Dendritic cell treated with granulocyte-macrophage colony-stimulating factor and Interleukin-4, amounts not matched to agents 40 ng/mL and 50 ng/mL, for 4 days (primary cell): ENCODE data around the gene PNRC2.

Experiments
- H3K27ac Mint-ChIP-seq: one replicate; pipeline ENCODE4 v1.8.0; 2022; ENCODE audit warnings: mild to moderate bottlenecking, mixed read lengths
- H3K27me3 Mint-ChIP-seq: one replicate; pipeline ENCODE4 v1.8.0; 2022; ENCODE audit warnings: mild to moderate bottlenecking, mixed read lengths
- H3K36me3 Mint-ChIP-seq: one replicate; pipeline ENCODE4 v1.8.0; 2022; ENCODE audit warnings: low read depth, mixed read lengths
- H3K4me1 Mint-ChIP-seq: one replicate; pipeline ENCODE4 v1.8.0; 2022; ENCODE audit warnings: low read depth, mixed read lengths
- H3K4me3 Mint-ChIP-seq: one replicate; pipeline ENCODE4 v1.8.0; 2022; ENCODE audit warnings: mild to moderate bottlenecking, moderate library complexity, mixed read lengths
- H3K9me3 Mint-ChIP-seq: one replicate; pipeline ENCODE4 v1.8.0; 2022; ENCODE audit warnings: mixed read lengths
- intact Hi-C: fragments of 100-400 bp; cut with micrococcal nuclease; formaldehyde crosslinking; loops from one replicate; pipeline ENCODE4 v1.15.0; 2022

Gene PNRC2, protein sequence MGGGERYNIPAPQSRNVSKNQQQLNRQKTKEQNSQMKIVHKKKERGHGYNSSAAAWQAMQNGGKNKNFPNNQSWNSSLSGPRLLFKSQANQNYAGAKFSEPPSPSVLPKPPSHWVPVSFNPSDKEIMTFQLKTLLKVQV

DNA sequence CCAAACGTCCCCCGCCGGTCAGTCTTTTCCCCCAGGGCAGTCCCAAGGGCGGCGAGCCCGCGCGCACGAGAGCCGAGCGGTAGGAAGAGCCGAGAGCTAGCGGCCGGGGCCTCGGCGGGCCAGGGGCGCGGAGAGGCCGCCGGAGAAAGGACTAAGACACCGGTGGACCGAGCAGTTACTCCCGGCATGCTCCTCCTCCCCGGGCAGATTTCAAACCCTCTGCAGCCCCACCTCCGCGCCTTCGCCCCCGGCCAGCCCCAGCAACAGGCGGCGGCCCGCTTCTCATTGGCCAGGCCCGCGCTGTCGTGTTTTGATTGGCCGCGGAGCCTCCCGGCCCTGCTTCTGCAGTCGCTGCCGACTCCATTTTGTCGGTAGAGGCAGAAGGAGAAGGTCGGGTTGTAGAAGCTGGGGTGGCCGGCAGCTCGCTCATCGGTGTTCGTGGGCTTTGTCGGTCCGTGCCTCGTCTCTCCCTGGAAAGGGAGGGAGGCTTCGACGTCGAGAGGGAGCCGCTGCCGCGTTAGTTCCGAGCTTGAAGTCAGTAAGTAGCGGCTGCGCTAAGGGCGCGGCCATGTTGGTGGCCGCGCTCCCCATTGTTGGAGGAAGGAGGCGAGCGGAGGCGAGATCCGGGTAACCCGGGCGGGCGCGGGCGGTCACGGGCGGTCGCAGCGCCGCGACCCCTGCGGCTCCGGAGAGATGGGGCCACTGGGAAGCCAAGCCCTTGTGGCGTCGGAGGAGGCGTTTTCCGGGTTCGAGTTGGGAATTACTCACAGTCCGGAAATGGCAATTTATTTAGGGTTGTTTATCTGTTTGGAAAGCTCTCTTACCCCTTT, at the start of gene PNRC2:
PNRC2 (plus strand) TSS at position 368 of the 830 bp plus-strand sequence. CDS start 1,630 bp downstream, outside the sequence.
- Mint-ChIP-seq H3K9me3 (no peaks in the 10 kb centered on the region), H3K36me3 (peaks cover 56% of the 10 kb centered on the region), H3K4me3 (peak within 1 kb of the TSS; percentile 98), H3K27ac (peak within 1 kb of the TSS; percentile 99), H3K4me1 (peaks cover 44% of the 10 kb centered on the region), H3K27me3 (no peaks in the 10 kb centered on the region)
- intact Hi-C loops, result loop anchor here (1.0 to 10.0 kb wide), 3 partner anchors 21 to 155 kb away; partner anchors contain the start of genes GALE and SRSF10

DNA sequence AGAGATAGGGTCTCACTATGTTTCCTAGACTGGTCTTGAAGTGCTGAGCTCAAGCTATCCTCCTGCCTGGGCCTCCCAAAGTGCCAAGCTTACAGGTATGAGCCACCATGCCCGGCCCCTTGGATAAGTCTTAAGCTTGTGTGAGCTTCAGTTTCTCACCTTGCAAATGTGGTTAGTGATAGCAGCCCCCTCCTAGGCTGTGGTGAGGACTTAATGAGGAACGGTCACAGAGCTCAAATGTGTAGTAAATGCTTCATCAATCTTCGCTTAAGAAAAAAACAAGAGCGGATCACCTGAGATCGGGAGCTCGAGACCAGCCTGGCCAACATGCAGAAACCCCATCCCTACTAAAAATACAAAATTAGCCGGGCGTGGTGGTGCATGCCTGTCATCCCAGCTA, 49.5 kb upstream of the PNRC2 start:
- Mint-ChIP-seq H3K9me3 (no peaks in the 10 kb centered on the region), H3K27me3 (peaks cover 2% of the 10 kb centered on the region), H3K27ac (no peak overlapping the region), H3K4me1 (peaks cover 72% of the 10 kb centered on the region), H3K4me3 (no peak overlapping the region), H3K36me3 (no peaks in the 10 kb centered on the region)
- intact Hi-C loops, result no loop called here

DNA sequence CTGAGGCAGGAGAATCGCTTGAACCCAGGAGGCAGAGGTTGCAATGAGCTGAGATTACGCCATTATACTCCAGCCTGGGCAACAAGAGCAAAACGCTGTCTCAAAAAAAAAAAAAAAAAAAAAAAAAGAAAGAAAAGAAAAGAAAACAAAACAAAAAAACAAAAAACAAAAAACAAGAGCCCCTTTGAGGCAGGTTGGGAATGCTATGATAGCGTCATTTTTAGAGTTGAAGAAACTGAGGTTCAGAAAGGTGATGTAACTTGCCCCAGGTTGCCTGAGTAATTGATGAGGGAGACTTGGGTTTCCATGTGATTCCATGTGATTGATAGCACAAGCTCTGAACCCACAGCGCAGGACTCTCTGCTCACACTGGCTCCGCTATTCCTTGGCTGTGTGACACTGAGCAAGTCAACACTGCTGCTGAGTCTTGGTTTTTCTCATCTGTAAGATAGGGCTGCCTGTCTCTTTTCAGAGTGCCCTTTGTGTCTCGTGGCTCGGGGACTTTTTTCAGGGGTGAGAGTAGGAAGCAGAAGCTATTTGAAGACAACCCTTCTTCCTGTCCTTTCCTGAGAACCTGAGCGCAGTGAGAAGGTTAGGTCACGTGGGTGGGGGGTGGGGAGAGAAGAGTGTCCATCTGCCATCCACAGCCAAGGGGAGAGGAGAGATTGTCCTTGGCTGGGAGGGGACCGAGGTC, 48.9 kb upstream of the PNRC2 start:
- H3K4me1 Mint-ChIP-seq, result peaks cover 72% of the 10 kb centered on the region
- no peaks in the 10 kb centered on the region for H3K27me3 Mint-ChIP-seq
- H3K27ac Mint-ChIP-seq, result peak overlapping the region; percentile 39
- intact Hi-C loops, result no loop called here
- no peaks in the 10 kb centered on the region for H3K9me3 Mint-ChIP-seq
- H3K36me3 Mint-ChIP-seq, result no peaks in the 10 kb centered on the region
- H3K4me3 Mint-ChIP-seq, result no peak overlapping the region

DNA sequence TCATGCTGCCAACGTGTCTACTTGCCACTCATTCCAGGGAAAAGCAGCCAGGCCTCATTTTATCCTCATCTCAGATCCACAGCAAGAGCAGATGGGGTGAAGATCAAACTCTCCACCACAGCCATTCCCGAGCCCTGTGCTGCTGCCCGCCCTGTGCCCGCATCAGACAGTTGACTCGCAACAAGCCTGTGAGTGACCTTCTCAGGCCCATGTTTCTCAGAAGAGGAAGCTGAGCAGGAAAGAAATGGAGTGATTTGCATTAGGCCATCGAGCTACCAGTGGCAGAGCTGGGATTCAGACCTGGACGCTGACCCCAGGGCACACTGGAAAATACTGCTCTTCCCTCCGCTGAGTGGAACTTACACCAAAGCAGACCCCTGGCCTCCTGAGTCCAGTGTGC, 47.7 kb upstream of the PNRC2 start:
- Mint-ChIP-seq H3K36me3 (no peaks in the 10 kb centered on the region), H3K4me3 (no peak overlapping the region), H3K4me1 (peaks cover 79% of the 10 kb centered on the region), H3K27me3 (no peaks in the 10 kb centered on the region), H3K9me3 (no peaks in the 10 kb centered on the region), H3K27ac (peak overlapping the region; percentile 48)
- intact Hi-C loops, result no loop called here

DNA sequence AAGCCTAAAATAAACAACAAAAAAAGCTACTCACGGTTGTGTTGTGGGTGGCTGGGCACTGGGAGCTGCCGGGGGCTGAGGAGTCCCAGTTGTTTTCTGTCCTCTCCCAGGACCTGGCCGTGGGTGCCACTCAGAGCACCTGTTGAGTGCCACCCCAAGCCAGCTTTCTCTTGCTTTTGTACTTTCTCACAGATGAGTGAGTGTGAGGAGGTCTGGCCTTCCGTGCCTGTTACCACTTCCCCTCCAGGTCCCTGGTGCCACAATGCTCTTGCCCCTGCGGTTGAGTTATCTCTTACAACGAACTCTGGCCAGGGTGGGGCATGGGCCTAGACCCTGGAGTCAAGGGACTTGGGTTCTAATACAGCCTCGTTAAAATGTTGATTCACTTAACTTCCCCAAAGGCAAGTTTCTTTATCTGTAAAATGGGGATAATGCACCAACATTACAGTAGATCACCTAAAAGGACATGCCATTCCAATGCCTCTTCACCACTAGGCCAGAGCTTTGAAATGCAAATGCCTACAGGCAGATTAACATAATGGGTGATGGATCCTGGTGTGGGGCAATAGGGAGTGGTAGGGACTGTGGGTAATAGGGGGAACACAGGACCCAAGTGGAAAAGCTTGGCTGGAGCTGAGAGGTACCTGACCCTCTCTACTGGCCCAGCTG, 46.3 kb upstream of the PNRC2 start, which contains the start of gene CNR2:
CNR2 (minus strand) TSS at position 151 of the 669 bp plus-strand sequence. CDS start 37,745 bp downstream, outside the sequence.
- Mint-ChIP-seq H3K27ac (peak within 1 kb of the TSS; percentile 48), H3K4me1 (peaks cover 81% of the 10 kb centered on the region)

DNA sequence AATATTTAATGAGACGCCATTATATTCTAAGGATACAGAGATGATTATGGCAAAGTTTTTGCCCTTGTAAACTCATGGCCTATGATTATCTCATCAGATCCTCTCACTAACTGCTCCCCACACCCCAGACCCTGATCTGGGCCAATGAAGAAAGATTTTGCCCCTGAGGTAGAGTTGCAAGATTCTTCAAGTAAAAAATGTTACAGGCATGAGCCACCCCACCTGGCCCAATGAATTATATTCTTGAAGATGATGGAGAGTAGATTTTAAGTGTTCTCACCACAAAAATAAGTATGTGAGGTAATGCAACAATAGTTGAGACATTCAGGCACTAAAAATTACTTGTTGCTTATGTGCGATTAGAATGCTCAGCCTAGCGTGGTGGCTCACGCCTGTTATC, 44.7 kb upstream of the PNRC2 start:
- no peak overlapping the region for H3K4me3 Mint-ChIP-seq
- H3K27ac Mint-ChIP-seq, result no peak overlapping the region
- intact Hi-C loops, result no loop called here
- H3K4me1 Mint-ChIP-seq, result peaks cover 69% of the 10 kb centered on the region
- no peaks in the 10 kb centered on the region for H3K36me3 Mint-ChIP-seq
- no peaks in the 10 kb centered on the region for H3K9me3 Mint-ChIP-seq
- H3K27me3 Mint-ChIP-seq, result no peaks in the 10 kb centered on the region

More for the DNA sequence above, 46.3 kb upstream of the PNRC2 start, which contains the start of gene CNR2:
- H3K4me3 Mint-ChIP-seq, result no peak within 1 kb of the TSS
- no peaks in the 10 kb centered on the region for H3K36me3 Mint-ChIP-seq
- intact Hi-C loops, result no loop called here
- H3K9me3 Mint-ChIP-seq, result no peaks in the 10 kb centered on the region
- H3K27me3 Mint-ChIP-seq, result no peaks in the 10 kb centered on the region

DNA sequence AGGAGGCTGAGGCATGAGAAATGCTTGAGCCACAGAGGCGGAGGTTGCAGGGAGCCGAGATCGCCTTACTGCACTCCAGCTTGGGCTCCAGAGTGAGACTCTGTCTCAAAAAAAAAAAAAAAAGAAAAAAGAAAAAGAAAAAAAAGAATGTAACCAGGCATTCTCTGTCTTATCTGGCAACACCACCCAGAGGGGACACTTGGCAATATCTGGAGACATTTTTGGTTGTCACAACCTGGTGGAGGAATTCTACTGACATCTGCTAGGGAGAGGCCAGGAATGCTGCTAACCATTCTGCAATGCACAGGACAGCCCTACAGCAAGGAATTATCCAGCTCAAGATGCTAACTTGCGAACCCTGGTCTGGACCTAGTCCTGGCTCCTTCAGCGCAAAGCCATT, 44.2 kb upstream of the PNRC2 start:
- H3K4me3 Mint-ChIP-seq, result no peak overlapping the region
- intact Hi-C loops, result no loop called here

DNA sequence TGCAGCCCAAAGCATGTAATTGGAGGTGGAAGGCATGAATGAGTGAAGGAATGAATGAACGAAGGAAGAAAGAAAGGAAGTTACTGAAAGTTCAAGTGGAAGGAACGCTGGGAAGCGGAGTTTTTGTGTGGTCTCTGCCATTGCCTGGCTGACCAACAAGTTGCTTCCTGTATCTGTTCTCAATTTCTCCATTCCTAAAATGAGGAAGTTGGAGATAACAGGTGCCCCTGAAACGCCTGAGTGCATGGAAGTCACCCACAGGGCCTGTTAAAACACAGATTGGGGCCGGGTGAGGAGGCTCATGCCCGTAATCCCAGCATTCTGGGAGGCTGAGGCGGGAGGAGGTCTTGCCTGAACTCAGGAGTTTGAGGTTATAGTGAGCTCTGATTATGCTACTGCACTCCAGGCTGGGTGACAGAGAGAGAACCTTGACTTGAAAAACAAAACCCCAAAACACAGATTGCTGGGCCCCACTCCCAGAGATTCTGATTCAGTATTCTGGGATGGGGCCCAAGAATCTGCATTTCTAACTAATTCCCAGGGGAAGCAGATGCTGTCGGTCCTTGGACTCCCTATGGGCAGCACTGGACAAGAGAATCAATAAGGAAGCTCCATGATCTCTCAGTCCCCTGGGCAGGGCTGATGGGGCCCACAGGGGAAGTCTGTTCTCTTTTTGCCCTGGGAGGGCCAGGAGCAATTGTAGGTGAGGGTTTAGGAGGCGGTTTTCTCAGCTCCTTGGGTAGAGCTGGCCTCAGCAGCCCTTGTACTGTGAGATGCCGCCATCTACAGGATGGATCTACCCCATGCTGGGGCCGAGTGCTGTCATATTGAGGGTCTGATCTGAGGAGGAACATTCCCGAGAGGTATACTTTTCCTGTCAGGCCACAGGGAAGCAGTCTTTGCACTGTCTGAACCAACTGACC, 43.2 kb upstream of the PNRC2 start:
- H3K4me3 Mint-ChIP-seq, result no peak overlapping the region
- H3K4me1 Mint-ChIP-seq, result peaks cover 59% of the 10 kb centered on the region
- no peaks in the 10 kb centered on the region for H3K27me3 Mint-ChIP-seq
- intact Hi-C loops, result loop anchor here (1.0 kb wide), 3 partner anchors 48 to 144 kb away; partner anchors contain the start of gene FUCA1
- no peaks in the 10 kb centered on the region for H3K36me3 Mint-ChIP-seq
- H3K9me3 Mint-ChIP-seq, result no peaks in the 10 kb centered on the region
- H3K27ac Mint-ChIP-seq, result peak overlapping the region; percentile 71

More for the DNA sequence above, 44.2 kb upstream of the PNRC2 start:
- no peaks in the 10 kb centered on the region for H3K27me3 Mint-ChIP-seq
- no peaks in the 10 kb centered on the region for H3K36me3 Mint-ChIP-seq
- peaks cover 68% of the 10 kb centered on the region for H3K4me1 Mint-ChIP-seq
- no peaks in the 10 kb centered on the region for H3K9me3 Mint-ChIP-seq
- peak overlapping the region; percentile 71 for H3K27ac Mint-ChIP-seq

DNA sequence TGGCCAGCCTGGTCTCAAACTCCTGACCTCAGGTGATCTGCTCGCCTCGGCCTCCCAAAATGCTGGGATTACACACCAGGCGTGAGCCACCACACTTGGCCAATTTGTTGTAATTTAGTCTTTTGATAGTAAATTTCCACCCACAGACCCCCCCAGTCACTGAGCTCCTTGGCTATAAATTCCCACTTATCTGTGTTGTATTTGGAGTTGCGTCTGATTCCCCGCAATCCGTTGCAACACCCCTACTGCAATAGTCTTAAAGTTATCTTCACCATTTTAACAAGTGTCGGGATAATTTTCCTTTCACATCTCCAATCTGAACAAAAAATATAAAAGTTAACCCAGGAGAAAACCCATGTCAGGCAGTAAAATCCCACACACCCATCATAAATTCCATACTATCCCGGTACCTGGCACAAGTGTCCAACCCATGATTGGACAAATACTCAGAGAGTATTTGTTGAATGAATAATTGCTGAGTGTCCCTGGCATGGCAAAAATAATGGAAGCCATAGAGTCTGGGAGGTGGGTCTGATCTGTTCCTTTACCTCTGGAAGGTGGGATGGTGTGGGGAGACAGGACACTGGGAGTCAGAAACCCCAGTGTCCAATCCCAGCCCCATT, 37.2 kb upstream of the PNRC2 start:
- Mint-ChIP-seq H3K9me3 (no peaks in the 10 kb centered on the region), H3K27me3 (no peaks in the 10 kb centered on the region), H3K36me3 (no peaks in the 10 kb centered on the region), H3K4me3 (no peak overlapping the region), H3K27ac (no peak overlapping the region), H3K4me1 (peaks cover 12% of the 10 kb centered on the region)
- intact Hi-C loops, result no loop called here

DNA sequence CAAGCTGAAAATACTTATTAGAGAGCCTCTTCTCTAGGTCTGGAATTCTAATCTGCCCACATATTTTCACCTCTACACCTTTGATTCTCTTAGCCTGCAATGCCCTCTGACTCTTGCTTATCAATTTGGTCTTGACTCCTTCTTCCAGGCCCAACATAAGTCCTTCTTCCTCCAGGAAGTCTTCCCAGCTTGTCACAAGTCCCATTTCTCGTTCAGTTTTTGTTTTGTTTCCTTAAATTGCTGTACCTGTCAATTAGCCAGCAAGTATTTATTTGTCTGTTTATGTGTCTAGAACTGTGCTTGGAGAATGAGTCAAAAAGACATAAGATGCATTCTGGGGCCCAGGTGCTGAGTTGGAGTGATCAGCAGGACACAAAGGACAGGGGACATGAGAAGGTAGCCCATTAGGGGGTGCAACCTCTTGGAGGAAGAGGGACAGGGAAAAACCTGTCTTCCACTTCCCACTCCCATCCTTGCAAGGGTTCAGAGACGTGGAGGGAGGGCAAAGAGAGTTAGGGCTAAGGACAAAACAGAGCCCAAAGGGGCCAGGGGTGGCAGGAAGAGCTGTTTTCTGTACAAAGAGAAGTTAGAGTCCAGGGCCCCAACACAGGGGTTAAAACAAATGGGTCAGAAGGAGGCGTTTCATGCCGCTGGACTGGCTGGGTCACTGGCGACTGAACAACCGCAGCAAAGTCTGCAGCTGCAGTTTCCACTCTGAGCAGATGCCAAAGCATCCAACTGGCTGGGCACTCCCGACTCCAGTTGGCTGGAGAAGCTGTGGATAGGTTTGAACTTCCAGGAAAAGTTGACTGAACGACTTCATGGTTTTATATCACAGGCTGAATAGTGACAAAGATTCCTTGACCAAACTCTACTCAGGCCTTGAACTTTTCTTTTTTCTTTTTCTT, 35.8 kb upstream of the PNRC2 start:
- H3K4me3 Mint-ChIP-seq, result no peak overlapping the region
- intact Hi-C loops, result no loop called here
- H3K27ac Mint-ChIP-seq, result no peak overlapping the region

DNA sequence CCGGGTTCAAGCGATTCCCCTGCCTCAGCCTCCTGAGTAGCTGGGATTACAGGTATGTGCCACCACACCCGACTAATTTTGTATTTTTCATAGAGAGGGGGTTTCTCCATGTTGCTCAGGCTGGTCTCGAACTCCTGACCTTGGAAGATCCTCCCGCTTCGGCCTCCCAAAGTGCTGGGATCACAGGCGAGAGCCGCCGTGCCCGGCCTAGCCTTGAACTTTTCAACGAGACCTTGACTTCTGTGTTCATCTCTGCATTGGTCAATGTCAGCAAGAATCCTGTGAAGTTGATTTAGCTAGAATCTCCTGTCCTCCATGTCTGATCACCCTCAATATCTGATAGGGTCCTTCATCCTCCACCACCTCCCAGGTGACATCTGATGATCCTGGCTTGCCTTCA, 35.0 kb upstream of the PNRC2 start:
- Mint-ChIP-seq H3K27ac (peak overlapping the region; percentile 2), H3K36me3 (no peaks in the 10 kb centered on the region), H3K27me3 (no peaks in the 10 kb centered on the region), H3K9me3 (no peaks in the 10 kb centered on the region), H3K4me1 (peaks cover 11% of the 10 kb centered on the region), H3K4me3 (no peak overlapping the region)
- intact Hi-C loops, result no loop called here

More for the DNA sequence above, 35.8 kb upstream of the PNRC2 start:
- H3K4me1 Mint-ChIP-seq, result peaks cover 12% of the 10 kb centered on the region
- H3K9me3 Mint-ChIP-seq, result no peaks in the 10 kb centered on the region
- no peaks in the 10 kb centered on the region for H3K27me3 Mint-ChIP-seq
- no peaks in the 10 kb centered on the region for H3K36me3 Mint-ChIP-seq

DNA sequence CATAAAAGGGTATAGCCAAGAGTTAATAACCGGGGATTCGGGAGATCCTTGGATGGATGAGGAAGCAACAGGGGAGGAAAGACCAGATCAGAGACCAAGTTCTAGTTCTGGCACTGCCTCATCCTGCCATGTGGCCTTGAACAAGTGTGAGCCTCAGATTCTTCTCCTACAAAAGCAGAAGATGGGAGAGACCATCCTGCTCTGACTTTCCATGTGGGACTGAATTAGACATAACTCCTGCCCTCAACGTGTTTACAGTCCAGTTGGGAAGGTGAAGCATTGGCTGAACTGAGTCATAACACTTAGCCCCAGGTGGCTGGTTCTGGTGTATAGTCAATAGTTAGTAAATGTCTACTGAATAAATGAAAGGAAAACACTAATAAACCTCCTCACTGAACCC, 34.3 kb upstream of the PNRC2 start:
- intact Hi-C loops, result no loop called here
- H3K4me1 Mint-ChIP-seq, result peaks cover 5% of the 10 kb centered on the region
- H3K4me3 Mint-ChIP-seq, result no peak overlapping the region
- H3K27ac Mint-ChIP-seq, result no peak overlapping the region
- H3K36me3 Mint-ChIP-seq, result no peaks in the 10 kb centered on the region
- H3K27me3 Mint-ChIP-seq, result no peaks in the 10 kb centered on the region
- H3K9me3 Mint-ChIP-seq, result no peaks in the 10 kb centered on the region
